ENCODE results near the gene CNOT6. TPM values are rescaled to one million over a fixed set of nuclear protein-coding genes. Genes with fewer than 3 reads are reported as not detected.

The CNOT6 gene
- polyA plus RNA-seq, 1 donor = 23.0 TPM

DNA sequence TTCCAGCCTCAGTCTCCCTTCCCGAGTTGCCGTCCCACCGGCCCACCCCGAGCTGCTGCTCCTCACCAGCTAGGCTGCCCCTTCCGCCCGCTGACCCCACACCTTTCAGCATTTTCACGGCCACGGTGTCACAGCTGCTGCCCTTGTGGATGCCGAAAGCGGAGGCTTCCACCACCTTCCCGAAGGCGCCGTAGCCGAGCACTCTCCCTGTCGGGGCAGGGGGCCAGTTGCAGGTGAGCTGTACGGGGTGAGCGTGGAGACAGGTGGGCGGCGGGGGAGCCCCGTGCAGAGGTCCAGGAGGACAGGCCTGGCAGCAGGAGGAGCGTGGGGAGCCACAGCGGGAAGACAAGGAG, 125.4 kb downstream of the CNOT6 start:
- no peak for DNase-seq (ENCODE audit: low read depth)

DNA sequence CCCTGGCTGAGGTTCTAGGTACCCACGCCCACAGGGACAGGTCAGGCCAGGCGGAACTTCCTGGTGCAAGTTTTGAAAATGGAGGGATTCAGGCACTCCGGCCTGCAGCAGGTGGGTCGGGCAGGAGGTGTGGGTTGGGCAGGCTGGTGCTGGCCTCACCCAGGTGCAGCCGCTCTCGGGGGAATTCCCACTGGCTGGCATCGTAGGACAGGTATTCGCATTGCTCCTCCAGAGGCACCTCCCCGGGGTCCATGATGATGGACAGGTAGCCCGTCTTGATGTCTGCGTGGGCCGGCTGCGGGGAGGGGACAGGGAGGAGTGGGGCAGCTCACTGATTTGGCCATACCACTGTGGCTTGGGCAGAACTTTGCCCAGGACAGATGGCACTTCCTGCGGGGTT, 125.8 kb downstream of the CNOT6 start:
- no peak for DNase-seq (ENCODE audit: low read depth)

DNA sequence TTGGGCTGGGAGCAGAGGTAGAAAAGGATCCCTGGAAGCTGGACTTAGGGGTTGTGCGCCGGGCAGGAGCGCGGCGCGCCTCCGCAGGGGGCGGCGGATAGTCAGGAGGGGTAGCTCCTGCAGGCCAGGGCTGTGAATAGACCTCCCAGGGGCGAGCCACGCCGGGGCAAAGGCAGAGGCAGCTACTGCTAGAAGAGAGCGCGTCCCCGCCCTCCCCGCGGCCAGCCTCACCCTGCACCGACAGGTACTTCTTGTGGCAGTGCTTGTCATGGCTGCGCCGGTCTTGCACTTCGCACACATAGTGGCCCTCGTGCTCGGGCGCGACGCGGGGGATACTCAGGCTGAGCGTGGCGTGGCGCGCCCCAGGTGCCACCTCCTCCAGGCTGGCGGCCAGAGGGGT, 127.1 kb downstream of the CNOT6 start:
- DNase-seq (ENCODE audit: low read depth) = no peak

DNA sequence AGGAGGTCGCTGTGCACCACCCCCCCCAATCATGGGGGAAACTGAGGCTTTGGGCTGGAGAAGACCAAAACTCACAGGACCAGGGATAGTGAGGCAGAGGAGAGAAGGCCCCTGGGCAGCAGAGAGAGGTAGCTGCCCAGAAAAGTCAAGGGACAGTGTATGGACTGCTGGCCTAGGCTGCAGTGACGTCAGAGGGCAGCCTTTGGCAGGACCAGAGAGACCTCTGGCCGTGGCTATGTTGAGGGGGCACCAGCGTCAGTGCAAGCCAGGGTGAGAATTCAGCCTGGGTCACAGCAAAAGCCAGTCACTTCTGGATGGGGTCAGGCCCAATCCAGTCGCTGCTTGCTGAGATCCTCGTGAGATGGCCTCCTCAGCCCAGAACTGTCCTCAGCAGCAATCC, 128.7 kb downstream of the CNOT6 start:
- DNase-seq (ENCODE audit: low read depth) = no peak

DNA sequence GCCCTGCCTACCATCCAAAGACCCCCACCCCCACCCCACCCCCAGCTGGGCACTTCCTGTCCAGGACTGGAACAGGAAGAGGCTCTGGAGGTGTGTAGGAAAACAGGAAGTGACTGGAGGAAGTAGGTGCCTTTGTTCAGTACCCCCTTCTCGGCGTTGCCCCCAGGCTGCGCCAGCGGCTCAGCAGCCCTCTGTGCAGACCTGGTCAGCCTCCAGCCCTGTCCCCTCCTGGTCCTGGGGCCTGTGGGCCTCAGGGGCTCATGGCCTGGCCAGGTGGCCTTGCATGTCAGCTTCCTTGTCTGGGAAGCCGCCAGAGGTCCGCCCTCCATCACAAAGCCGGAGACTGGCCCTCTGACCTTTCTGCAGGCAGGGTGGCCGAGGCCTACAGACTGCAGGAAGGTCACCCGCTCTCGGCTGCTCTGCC, 129.2 kb downstream of the CNOT6 start:
- DNase-seq (ENCODE audit: low read depth) = no peak

DNA sequence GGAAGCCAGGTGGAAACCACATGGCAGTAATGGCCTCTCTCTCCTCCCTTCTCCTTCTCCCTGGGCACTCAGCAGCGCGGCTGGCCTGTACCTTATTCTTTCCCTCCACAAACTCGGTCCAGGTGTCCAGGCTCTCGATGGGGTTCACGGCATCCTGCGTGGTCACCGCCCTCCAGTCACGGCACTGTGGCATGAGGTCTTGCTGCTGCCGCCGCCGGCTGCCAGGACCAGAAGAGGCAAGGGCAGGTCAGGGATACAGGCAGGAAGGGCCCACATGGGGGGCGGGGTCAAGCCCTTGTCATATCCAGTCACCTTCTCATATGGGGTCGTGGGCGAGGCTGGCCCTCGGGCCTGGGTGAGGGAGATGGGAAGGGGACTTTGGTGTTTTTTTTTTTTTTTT, 129.7 kb downstream of the CNOT6 start:
- DNase-seq (ENCODE audit: low read depth) = no peak

DNA sequence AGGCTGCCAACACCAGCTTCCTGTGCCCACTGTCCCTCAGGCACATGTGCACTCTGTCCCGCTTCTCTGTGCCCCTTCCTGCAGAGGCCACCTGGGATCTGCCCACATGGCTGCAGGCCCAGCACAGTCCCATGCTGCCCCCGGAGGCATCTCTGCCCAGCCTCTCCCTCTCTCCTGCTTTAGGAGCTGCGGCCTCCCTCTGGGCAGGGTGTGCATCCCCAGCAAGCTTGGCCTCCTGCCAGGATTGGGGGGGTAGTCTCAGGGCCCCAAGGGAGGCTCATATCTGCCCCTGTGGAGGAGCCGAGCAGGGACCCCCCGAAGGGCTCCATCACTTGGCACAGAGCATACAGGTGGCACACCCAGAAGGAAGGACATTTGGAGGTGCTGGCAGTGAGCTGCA, 130.4 kb downstream of the CNOT6 start:
- no peak for DNase-seq (ENCODE audit: low read depth)

DNA sequence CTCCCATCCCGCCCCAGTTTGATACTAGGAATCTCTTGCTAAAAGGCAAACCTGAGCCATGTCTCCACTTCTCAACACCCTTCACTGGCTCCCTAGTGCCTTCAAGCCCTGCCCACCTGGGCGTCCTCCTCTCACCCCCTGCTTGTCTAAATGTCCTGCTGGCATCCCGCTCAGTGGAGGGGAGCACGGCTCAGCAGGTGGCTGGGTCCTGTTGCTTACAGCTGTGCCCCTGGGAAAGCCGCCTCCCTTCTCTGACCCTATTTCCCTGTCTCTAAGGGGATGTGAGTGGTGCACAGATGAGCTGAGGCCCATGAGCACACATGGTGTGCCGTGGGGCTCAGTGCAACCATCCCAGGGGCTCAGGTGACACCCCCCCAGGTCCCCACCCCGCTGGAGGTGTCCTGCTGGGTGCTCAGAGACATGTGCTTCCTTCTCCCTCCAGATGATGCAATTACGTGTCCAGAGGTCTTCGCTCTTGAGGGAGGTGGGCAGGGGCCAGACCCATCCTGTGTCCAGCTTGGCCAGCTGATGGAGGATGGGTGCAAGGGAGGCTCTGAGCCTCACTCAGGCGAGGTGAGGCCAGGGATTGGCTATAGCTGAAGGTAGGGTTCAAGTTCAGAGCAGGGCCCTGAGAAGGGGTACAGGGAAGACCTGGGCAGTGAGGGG, 131.1 kb downstream of the CNOT6 start:
- no peak for DNase-seq (ENCODE audit: low read depth)

DNA sequence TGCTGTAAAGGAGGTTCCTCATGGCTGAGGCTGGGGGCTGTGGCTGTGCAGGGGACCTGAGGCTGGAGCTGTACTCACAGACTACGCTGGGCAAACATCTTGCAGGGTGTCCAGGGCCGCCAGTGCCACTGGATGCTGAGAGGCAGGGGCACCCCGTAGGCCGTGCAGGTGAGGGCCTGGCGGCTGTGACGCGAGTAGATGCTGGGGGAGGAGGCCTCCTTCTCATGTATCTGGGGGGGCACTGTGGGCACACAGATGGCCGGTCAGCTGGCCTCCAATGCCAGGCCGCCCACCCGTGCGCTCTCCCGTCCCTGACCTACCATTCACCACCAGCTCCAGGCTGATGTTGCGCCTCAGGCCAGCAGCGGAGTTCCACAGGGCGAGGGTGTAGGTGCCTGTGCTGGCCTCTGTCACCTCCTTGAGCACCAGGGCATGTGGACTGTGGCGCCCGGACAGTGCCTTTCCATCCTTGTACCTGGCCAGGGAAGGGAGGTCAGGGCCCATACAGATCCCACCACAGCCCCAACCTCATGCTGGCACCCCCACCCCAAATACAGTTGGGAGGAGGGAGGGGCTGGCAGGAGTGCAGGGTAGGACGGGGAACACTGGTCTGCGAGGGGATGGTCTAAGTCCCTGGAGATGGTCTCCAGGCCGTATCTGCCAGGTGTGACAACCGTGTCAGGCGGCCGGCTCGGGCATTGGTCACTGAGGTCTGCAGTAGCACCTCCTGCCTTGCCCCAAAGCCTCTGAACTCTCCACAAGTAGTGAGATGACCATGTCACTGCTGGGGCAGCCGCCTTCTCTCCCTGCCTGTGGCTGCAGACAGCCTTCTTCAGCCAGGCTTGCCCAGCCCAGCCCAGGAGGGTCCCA, 131.8 kb downstream of the CNOT6 start:
- no peak for DNase-seq (ENCODE audit: low read depth)

DNA sequence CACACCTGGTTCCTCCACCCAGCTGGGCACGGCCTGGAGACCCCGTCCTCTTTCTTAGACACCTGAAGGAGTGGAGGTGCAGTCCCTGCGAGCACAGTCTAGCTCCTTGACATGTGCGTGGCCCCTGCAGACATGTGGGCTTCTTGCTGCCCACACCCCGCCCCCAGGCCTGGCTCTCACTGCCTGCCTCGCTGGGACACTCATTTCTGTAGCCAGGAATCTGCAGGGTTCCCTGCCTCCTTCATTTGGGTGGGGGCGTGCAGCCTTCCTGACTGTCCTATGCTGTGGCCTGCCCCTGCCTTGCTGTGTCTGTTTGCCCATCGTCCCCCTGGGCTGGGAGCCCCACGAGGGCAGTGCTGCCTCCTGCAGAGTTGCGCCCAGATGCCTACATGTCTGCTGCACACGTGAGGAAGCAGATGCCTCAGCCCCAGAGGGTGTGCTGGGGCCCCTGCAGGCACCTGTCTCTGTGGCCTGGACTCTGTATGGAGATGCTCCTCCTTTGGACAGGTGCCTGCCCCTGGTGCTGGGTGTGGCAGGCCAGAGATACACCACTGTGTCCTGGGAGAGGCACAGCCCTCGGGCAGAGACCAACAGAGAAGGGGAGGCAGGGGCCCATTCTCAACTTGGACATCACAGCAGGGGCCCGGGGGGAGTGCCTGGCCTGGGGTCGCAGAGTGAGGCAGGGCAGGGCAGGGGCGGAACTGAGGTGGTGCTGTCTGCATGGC, 132.6 kb downstream of the CNOT6 start:
- no peak for DNase-seq (ENCODE audit: low read depth)

DNA sequence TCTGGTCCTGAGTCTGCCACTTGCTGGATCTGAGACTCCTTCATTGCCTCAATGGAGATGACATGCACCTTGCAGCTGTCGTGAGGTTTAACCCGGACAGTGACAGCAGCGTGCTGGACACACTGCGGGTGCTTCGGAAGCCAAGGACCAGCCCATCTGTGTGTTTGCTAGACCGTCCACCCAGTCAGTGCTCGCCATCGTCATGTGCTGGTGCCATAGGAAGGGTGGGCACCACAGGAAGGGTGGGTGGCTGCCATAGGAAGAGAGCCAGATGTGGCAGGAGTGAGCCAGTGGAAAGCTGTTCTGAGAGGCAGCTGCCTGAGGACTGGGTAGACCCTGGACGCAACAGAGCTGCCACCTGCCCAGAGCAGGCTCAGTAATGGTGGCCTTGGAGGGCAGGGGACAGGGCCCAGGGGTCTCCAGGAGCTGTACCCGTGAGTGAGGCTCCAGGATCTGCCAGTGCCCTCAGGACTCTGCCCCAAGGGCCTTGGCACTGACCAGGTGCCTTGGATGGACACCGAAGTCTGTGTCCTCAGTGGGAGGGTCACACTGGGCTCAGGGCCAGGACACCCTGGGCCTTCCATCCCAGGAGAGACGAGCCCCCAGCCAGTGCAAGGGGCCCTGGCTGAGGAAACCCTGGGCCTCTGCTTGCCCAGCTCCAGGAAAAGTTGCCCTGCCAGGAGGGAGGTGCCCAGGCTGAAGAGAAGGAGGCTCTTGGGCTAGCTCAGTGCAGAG, 133.4 kb downstream of the CNOT6 start:
- DNase-seq (ENCODE audit: low read depth) = no peak

Other genes starting within 250 kb of the CNOT6 start
- 31.0 TPM for gene MAPK9, start 202.3 kb upstream of the CNOT6 start, polyA plus RNA-seq (ENCODE audit: insufficient read length)
- 8.6 TPM for gene GFPT2, start 141.0 kb upstream of the CNOT6 start, polyA plus RNA-seq (ENCODE audit: insufficient read length)
- gene SCGB3A1, start 97.1 kb downstream of the CNOT6 start, polyA plus RNA-seq (ENCODE audit: insufficient read length) = 1.4 TPM
- 7.3 TPM for gene FLT4, start 155.2 kb downstream of the CNOT6 start, polyA plus RNA-seq (ENCODE audit: insufficient read length)
- gene OR2Y1, start 245.7 kb downstream of the CNOT6 start, polyA plus RNA-seq (ENCODE audit: insufficient read length) = not detected